A172 (cell line): ENCODE data around the gene FYB1. TPM values are rescaled to one million over a fixed set of nuclear protein-coding genes. Genes with fewer than 3 reads are reported as not detected.

Experiments used
- total RNA-seq: library from RNA; depleted of rRNA; stranded (reverse); fragments of >200 nt; shearing (Covaris generic); gene quantifications from 2 replicates; pipeline ENCODE4 v1.2.3, GENCODE V29; 2014; rRNA removed

Gene FYB1
- total RNA-seq, 1 experiment from 2014 or later = 0.12 TPM

Other genes starting within 250 kb of the FYB1 start
- gene RICTOR, start 145.2 kb downstream of the FYB1 start, total RNA-seq = 18.7 and 21.0 TPM in 2 replicates
- gene C9, start 144.9 kb upstream of the FYB1 start, total RNA-seq = not detected in 2 replicates
- 38.5 and 46.1 TPM in 2 replicates for gene DAB2, start 205.4 kb upstream of the FYB1 start, total RNA-seq